Adipose tissue (tissue), 3 donors: ENCODE measurements around the gene GALNT8. TPM values are rescaled to one million over a fixed set of nuclear protein-coding genes. Genes with fewer than 3 reads are reported as not detected.

Experiments
- H3K27ac ChIP-seq: one replicate; pipeline ENCODE4 v1.5.1; 2013; ENCODE audit warnings: low read depth, low read length
- WGBS, 3 donors: extraction: QIAGEN DNeasy Blood & Tissue Kit; methylation state at CpG; one replicate each; pipeline ENCODE4 v1.1.7; 2013; 5-methylcytosine and 5-hydroxymethylcytosine counted together
- polyA plus RNA-seq, 3 donors: library from polyadenylated mRNA; stranded (reverse); fragments of 200-250 nt; gene quantifications; one replicate each; pipeline ENCODE4 v1.2.3, GENCODE V29; 2013
- donor health status: healthy with polysubstance abuse.
- donor health status: Bipolar disorder and iron deficiency.
- donor health status: healthy.

GALNT8 gene
- polyA plus RNA-seq, 3 donors = 0.46 to 0.79 (median 0.48) TPM

GRCh38 chr12:4786795-4787194, 66.6 kb downstream of the GALNT8 start:
- H3K27ac ChIP-seq = no peak overlapping the region
- WGBS, 3 donors = 87 to 94% (median 94%) methylated on average over 5 of the region's 5 CpGs

- 63 to 73% (median 71%) methylated on average over 7 of the region's 7 CpGs for WGBS, 3 donors
- H3K27ac ChIP-seq = no peak overlapping the region
Observed at GRCh38 chr12:4787965-4788364, 67.8 kb downstream of the GALNT8 start.

DNA sequence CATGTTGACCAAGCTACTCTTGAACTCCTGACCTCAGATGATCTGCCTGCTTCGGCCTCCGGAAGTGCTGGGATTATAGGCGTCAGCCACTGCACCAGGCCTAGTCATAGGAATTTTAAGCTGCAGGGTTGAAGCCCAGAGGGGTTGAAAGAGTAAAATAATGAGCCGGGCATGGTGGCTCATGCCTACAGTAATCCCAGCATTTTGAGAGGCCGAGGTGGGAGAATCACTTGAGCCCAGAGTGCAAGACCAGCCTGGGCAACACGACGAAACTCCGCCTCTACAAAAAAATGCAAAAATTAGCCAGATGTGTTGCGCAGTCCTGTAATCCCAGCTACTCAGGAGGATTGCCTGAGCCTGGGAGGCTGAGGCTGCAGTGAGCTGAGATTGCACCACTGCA, 69.6 kb downstream of the GALNT8 start:
- 90 to 95% (median 94%) methylated on average over 9 of the region's 9 CpGs for WGBS, 3 donors
- no peak overlapping the region for H3K27ac ChIP-seq

DNA sequence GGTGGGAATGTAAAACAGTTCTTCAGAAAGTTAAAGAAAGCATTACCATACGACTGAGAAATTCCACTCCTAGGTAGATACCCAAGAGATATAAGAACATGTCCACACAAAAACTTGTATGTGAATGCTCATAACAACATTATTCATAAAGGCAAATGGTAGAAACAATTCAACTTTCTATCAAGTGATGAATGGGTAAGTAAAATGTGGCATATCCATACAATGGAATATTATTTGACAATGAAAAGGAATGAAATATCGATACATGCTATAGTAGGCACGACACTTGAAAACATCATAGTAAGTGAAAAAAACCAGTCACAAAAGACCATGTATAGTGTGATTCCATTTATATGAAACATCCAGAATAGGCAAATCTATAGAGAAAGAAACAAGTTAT, 71.3 kb downstream of the GALNT8 start:
- no peak overlapping the region for H3K27ac ChIP-seq
- 95 to 98% (median 97%) methylated on average over 3 of the region's 3 CpGs for WGBS, 3 donors

DNA sequence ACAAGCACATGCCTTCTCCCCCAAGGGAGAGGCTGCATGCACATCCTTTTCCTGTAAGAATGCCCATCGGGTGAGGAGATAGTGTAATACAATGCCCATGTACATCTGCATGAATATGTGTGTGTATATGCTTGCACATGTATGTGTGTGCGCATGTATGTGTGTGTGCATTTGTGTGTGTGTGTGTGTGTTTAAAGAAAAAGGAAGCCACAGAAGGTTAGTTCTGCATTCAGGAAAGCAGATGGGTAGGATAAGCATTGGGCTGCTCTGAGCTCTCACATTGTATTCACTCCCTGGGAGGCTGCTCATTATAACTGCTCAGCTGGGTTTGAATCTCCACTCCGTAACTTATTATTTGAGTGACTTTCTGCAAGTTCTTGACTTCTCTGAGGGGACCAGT, 74.3 kb downstream of the GALNT8 start:
- 60 to 78% (median 64%) methylated on average over 3 of the region's 3 CpGs for WGBS, 3 donors
- H3K27ac ChIP-seq = no peak overlapping the region

GRCh38 chr12:4796216-4796615, 76.0 kb downstream of the GALNT8 start:
- H3K27ac ChIP-seq = no peak overlapping the region
- 46 to 65% (median 61%) methylated on average over 9 of the region's 9 CpGs for WGBS, 3 donors

DNA sequence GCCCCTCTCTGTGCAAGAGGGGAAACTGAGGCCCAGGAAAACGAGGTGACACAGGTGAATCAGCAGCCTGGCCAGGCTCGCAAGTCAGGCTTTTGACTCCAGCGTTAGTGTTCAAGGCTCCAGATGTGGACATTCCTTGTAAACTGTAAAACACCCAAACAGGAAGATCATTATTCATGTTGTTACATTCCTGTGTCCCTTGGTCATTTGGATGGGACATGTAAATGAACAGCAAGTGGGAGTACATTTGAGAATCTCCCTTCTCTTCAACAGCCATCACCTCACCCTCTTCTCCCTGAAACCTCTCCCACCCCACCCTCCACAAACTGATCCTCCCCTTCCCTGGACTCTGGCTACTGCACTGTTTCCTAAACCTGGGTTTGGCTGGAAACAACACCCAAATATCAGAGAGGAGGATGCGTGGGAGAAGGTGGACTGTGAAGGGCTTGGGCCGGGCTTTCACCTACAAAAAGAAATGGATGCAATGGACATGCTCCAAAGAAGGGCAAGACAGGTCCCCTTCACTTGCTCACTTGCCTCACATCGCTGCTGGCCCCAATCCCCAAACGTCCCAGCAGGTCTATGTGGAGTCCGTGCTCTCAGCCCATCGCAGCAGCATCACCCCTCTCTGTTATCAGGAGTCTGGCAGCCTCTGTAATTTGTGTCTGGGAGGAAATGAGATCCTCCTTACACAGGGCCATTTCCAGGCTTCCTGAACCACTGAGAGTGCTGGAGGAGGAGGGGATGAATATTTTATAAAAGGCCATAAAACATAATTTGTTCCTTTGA, 76.7 kb downstream of the GALNT8 start:
- 37 to 41% (median 41%) methylated on average over 9 of the region's 9 CpGs for WGBS, 3 donors

GRCh38 chr12:4800555-4800954, 80.4 kb downstream of the GALNT8 start:
- no peak overlapping the region for H3K27ac ChIP-seq

More for the DNA sequence above, 76.7 kb downstream of the GALNT8 start:
- H3K27ac ChIP-seq = no peak overlapping the region

- 61 to 78% (median 69%) methylated on average over 2 of the region's 2 CpGs for WGBS, 3 donors
Observed at GRCh38 chr12:4802841-4803240, 82.6 kb downstream of the GALNT8 start.

DNA sequence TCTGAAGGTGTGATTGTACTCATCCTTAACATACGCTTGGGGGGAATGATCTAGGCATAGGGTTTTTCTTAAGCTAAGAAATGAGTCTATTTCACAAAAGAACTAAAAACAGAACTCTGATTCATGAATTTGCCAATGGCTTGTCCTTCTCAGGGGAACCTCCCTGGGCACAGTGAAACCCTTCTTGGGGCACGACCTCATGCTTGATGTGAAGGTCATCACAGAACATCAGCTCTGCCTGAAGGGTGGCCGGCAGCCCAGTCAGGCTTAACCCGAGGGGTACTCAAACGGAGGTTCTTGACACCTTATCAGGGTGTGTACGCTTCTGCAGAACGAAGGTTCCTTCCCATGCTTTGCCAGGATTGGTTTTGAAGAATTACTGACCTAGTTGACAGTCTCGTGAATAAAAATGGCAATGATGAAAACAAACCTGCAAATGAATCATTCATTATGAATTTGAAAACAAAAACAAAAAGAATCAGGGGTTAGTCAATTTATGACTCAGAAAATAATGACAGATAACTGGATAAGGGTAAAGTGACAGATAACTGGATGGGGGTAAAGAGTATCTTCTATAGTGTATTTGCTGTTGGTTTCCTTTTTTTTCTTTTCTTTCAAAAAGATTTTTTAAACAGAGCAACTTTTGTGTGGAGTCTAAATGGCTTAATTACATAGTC, 86.4 kb downstream of the GALNT8 start:
- no peak overlapping the region for H3K27ac ChIP-seq
- 47 to 77% (median 75%) methylated on average over 8 of the region's 8 CpGs for WGBS, 3 donors

More at GRCh38 chr12:4802841-4803240, 82.6 kb downstream of the GALNT8 start:
- H3K27ac ChIP-seq = no peak overlapping the region

GRCh38 chr12:4807116-4807783, 87.0 kb downstream of the GALNT8 start:
- 53 to 61% (median 59%) methylated on average over 6 of the region's 6 CpGs for WGBS, 3 donors
- no peak overlapping the region for H3K27ac ChIP-seq

- WGBS, 3 donors = 50 to 57% (median 50%) methylated on average over 2 of the region's 2 CpGs
- no peak overlapping the region for H3K27ac ChIP-seq
Observed at GRCh38 chr12:4807813-4808212, 87.6 kb downstream of the GALNT8 start.

DNA sequence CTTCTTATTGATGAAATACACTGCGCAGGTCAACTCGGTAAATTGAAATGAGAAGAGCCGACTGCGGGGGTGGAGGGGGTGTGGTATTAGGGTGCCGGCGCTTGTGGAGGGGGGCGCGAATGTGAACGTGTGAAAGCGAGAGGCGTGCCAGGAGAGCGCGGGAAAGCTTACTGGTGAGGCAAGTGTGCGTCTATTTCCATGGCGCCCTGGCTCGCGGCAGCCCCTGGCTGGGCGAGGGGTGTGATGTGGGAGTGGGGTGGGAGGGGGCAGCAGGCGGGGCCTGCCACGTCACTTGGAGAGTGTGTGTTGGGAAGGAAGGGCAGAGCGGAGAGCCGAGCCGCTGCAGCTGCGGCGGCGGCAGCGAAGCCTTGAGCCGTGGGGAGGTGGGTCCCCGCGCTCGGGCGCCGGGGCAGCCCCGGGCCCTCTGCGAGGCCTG, 88.8 kb downstream of the GALNT8 start:
- no peak overlapping the region for H3K27ac ChIP-seq
- 1 to 5% (median 2%) methylated on average over 20 to 35 of the region's 35 CpGs for WGBS, 3 donors

DNA sequence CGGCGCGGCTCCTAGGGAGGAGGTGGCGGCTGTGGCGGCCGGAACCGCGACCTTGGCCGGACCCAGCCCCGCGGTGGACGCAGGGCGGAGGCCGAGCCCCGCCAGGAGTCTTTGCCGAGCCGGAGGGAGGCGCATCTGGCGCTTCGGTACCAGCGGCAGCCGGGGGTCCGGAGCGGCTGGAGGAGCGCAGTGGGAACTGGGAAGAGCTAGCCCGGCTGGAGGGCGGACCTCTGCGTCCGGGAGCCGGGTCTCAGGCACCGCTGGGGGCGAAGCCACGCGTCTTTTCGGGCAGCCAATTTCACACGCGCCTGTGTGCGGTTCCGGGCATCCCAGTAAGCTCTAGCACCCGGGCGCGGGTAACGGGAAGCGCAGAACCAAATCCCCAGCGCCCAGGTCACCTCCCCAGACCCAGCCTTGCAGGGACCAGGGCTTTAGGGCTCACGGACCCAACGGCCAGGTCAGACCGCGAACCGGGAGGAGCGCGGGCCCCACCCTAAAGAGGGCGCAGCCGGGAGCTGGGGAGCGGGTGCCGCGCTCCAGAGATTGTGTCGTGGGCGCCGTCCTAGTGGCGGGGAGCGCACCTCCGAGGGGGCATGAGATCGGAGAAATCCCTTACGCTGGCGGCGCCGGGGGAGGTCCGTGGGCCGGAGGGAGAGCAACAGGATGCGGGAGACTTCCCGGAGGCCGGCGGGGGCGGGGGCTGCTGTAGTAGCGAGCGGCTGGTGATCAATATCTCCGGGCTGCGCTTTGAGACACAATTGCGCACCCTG, 89.4 kb downstream of the GALNT8 start:
- WGBS, 3 donors = 1 to 2% (median 1%) methylated on average over 68 to 80 of the region's 80 CpGs
- no peak overlapping the region for H3K27ac ChIP-seq

GRCh38 chr12:4810219-4810671, 90.0 kb downstream of the GALNT8 start:
- no peak overlapping the region for H3K27ac ChIP-seq
- WGBS, 3 donors = 17 to 31% (median 28%) methylated on average over 29 to 34 of the region's 34 CpGs

- H3K27ac ChIP-seq = no peak overlapping the region
- 83 to 86% (median 84%) methylated on average over 4 of the region's 4 CpGs for WGBS, 3 donors
Observed at GRCh38 chr12:4812624-4813327, 92.6 kb downstream of the GALNT8 start.

DNA sequence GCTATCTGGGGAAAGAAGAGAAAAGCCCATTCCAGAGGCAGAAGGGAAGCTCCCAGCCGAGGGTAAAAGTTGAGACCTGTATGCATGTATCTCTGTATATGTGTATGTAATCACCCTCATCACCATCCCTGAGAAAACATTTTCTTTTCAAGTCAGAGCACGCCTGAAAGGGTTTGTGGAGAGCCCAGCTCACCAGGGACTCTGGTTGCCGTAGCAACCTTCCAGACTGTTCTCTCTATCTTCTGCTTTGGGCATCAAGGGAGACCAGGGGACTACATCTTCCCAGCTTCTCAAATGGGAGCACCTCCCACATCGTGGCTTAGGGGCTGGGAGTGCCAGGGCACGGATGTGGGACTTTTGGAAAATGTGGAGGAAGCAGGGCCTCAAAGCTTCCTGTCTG, 93.5 kb downstream of the GALNT8 start:
- no peak overlapping the region for H3K27ac ChIP-seq
- WGBS, 3 donors = 63 to 87% (median 83%) methylated on average over 5 of the region's 5 CpGs

DNA sequence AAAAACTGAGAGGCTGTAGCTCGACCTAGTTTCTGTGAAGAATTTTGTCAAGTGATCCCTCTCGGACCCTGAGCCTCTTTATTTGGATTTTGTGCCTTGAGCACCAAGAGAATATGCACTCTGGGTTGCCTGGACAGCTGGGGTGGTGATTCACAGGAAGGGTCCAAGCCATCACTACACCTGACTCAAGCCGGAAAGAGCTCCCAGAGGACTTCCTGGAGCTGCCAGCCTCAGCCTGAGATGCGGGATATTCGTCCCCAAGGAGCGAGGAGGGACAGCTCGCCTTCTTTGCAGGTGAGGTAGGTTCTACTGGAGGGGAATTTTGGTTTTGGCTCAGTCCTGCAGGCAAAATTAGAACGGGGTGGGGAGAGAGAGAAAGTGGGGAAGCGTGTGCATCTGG, 94.3 kb downstream of the GALNT8 start:
- WGBS, 3 donors = 69 to 84% (median 79%) methylated on average over 9 of the region's 9 CpGs
- H3K27ac ChIP-seq = no peak overlapping the region
